Endothelial cell of hepatic sinusoid (primary cell): ENCODE data around the gene ARHGEF12.

ENCODE experiments used
- in situ Hi-C: cut with HindIII; loops from 2 replicates; pipeline ENCODE4 v1.10.0; 2017; ENCODE audit warnings: low sequenced_read_pairs

ARHGEF12 gene

GRCh38 chr11:120409655-120410054 lies 73.4 kb downstream of the ARHGEF12 start:
- in situ Hi-C loops, result no loop called here

GRCh38 chr11:120410622-120411380 lies 74.6 kb downstream of the ARHGEF12 start:
- in situ Hi-C loops, result no loop called here

GRCh38 chr11:120413480-120413879 lies 77.3 kb downstream of the ARHGEF12 start:
- in situ Hi-C loops, result no loop called here

GRCh38 chr11:120420572-120420971 lies 84.4 kb downstream of the ARHGEF12 start:
- in situ Hi-C loops, result no loop called here

- in situ Hi-C loops, result no loop called here
These were observed 88.2 kb downstream of the ARHGEF12 start for GRCh38 chr11:120424185-120424969.

GRCh38 chr11:120424970-120425332 lies 88.7 kb downstream of the ARHGEF12 start:
- in situ Hi-C loops, result no loop called here

- in situ Hi-C loops, result no loop called here
These were observed 89.3 kb downstream of the ARHGEF12 start for GRCh38 chr11:120425527-120425926.

- in situ Hi-C loops, result no loop called here
These were observed 93.9 kb downstream of the ARHGEF12 start for GRCh38 chr11:120430146-120430545.

GRCh38 chr11:120431633-120432032 lies 95.4 kb downstream of the ARHGEF12 start:
- in situ Hi-C loops, result no loop called here

GRCh38 chr11:120432056-120433018 lies 96.1 kb downstream of the ARHGEF12 start:
- in situ Hi-C loops, result no loop called here

GRCh38 chr11:120441592-120441991 lies 105.4 kb downstream of the ARHGEF12 start:
- in situ Hi-C loops, result no loop called here

GRCh38 chr11:120442031-120442430 lies 105.8 kb downstream of the ARHGEF12 start:
- in situ Hi-C loops, result no loop called here

GRCh38 chr11:120446802-120447201 lies 110.6 kb downstream of the ARHGEF12 start:
- in situ Hi-C loops, result no loop called here

- in situ Hi-C loops, result no loop called here
These were observed 112.0 kb downstream of the ARHGEF12 start for GRCh38 chr11:120448240-120448639.

- in situ Hi-C loops, result no loop called here
These were observed 119.3 kb downstream of the ARHGEF12 start for GRCh38 chr11:120455487-120455886.

- in situ Hi-C loops, result no loop called here
These were observed 121.8 kb downstream of the ARHGEF12 start for GRCh38 chr11:120457996-120458395.

GRCh38 chr11:120462825-120463224 lies 126.6 kb downstream of the ARHGEF12 start:
- in situ Hi-C loops, result no loop called here

GRCh38 chr11:120465921-120466534 lies 129.8 kb downstream of the ARHGEF12 start:
- in situ Hi-C loops, result no loop called here

GRCh38 chr11:120467627-120468026 lies 131.4 kb downstream of the ARHGEF12 start:
- in situ Hi-C loops, result no loop called here

GRCh38 chr11:120471131-120471530 lies 134.9 kb downstream of the ARHGEF12 start:
- in situ Hi-C loops, result no loop called here

GRCh38 chr11:120471994-120472393 lies 135.8 kb downstream of the ARHGEF12 start:
- in situ Hi-C loops, result no loop called here
